Retinal pigment epithelial cell (primary cell): ENCODE measurements around the gene ZNF385B.

Experiments used
- DNase-seq: peaks from one replicate; pipeline ENCODE4 v3.0.0-alpha.2; 2010; ENCODE audit warnings: low read depth
- H3K4me3 ChIP-seq: 2 replicates; pipeline ENCODE4 v1.5.1; 2011; ENCODE audit warnings: mild to moderate bottlenecking, low read length, control low read depth, moderate library complexity
- TF ChIP-seq, protein P1 (sequence below): conservative IDR thresholded peaks from 2 replicates; pipeline ENCODE4 v1.5.1; 2011; ENCODE audit warnings: low read depth, low read length, control low read depth, inconsistent platforms

ZNF385B gene

DNA sequence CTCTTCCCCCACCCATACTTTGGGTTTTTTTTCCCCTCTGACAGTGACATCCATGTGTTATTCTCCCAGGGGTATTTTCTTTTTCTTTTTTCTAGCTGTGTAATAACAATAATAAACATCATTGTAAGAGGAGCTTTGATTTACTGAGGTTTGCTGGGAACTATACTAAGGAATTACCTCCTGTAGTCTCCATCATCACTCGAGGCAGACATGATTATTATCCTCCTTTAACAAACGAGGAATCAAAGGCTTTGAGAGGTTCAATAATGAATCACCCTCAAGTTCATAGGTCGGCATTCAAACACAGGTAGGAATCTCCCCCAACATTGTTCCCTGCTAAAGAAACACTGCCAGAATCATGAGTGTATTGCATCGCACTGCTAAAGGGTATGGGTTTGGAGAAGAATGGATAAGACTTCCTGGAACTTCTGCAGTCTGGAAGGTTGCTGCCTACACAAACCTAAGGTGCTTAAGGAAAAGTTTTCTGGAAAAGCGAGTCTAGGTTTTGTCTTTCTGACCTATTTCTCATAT lies 336.5 kb downstream of the ZNF385B start:
- H3K4me3 ChIP-seq: no peak overlapping the region
- no peak for DNase-seq
- TF ChIP-seq, protein P1, sequence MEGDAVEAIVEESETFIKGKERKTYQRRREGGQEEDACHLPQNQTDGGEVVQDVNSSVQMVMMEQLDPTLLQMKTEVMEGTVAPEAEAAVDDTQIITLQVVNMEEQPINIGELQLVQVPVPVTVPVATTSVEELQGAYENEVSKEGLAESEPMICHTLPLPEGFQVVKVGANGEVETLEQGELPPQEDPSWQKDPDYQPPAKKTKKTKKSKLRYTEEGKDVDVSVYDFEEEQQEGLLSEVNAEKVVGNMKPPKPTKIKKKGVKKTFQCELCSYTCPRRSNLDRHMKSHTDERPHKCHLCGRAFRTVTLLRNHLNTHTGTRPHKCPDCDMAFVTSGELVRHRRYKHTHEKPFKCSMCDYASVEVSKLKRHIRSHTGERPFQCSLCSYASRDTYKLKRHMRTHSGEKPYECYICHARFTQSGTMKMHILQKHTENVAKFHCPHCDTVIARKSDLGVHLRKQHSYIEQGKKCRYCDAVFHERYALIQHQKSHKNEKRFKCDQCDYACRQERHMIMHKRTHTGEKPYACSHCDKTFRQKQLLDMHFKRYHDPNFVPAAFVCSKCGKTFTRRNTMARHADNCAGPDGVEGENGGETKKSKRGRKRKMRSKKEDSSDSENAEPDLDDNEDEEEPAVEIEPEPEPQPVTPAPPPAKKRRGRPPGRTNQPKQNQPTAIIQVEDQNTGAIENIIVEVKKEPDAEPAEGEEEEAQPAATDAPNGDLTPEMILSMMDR: no peak

DNA sequence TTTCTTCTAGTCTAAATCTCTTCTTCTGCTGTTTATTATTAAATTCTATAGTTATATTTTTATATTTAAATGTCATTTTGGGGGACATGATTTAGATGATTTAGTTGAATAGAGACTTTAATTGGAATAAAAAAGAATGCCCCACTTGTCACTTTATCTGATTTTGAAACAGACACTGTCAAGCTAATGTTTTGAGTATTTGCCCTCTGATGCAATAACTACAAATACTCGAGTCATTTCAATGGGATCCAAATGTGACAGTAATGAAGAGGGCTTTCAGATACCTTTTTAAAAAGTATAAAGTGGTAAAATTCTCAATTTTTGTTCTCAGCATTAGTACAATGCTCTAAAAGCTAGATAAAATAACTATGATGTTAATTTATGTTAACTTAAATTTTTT lies 339.5 kb downstream of the ZNF385B start:
- no peak for DNase-seq
- TF ChIP-seq, protein P1: no peak
- no peak overlapping the region for H3K4me3 ChIP-seq

DNA sequence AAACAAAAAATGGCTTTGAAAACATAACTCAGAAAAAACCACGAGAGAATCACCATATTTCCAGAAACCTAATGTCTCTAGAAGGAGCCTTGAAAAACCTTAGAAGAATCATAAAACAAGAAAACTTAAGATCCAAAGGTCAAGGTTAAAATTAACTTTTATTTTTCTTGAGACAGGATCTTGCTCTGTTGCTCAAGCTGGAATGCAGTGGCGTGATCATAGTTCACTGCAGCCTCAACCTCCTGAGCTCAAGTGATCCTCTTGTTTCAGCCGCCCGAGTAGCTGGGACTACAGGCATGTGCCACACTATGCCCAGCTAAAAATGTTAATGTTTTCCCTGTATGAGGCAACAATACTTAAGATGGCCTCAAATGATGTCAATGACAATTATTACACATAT lies 342.6 kb downstream of the ZNF385B start:
- no peak overlapping the region for H3K4me3 ChIP-seq
- DNase-seq: no peak
- TF ChIP-seq, protein P1: no peak

DNA sequence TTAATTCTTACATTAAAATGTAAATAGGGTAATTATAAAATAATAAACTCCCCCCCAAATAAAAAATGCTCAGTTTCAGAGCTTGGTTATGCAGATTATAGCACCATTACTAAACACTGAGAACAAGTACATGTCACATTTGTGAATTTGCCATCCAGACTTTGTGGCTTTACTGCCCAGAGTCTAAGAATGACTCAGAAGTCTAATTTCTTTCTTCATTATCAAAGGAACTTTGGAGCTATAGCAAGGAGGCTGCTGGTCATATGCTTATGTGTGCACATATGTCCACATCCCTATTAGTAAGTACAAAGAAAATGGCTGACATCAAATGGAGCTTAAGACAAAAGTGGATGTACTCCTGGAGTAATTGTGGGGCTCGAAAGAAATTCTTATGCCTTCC lies 348.2 kb downstream of the ZNF385B start:
- no peak overlapping the region for H3K4me3 ChIP-seq
- TF ChIP-seq, protein P1: no peak
- DNase-seq: no peak

DNA sequence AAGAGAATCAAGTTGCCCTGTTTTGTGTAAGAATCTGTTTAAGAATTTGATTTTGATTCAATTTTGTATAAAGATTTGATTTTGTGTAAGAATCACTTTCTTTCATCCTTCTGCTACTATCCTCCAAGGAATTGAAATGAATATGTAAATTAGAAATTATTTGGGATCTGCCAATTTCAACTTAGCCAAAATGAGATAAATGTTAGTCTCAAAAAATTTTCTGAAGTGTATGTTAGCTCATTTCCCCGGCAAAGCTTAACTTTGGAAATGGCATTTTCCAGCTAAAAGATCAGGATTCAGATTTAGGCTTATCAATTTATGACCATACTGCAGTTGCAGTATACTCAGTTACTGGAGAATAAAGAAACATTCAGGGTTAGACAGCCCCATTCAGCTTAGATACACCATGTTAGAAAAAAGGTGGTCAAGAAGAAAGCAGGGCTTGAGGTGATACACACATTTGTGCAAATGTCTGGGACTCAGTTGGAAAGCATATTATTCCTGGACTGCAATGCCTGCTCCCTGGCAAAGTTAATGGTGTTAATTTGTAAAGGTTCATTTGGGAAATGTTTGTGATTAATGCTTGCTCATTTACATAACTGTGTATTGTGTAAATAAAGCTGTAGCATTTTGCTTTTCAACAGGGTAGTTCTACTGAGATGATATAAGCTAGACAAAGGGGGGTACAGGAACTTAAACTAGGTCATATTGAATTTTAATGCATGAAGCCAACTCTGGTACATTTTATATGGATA lies 349.0 kb downstream of the ZNF385B start:
- H3K4me3 ChIP-seq: no peak overlapping the region
- no peak for DNase-seq
- TF ChIP-seq, protein P1: no peak

DNA sequence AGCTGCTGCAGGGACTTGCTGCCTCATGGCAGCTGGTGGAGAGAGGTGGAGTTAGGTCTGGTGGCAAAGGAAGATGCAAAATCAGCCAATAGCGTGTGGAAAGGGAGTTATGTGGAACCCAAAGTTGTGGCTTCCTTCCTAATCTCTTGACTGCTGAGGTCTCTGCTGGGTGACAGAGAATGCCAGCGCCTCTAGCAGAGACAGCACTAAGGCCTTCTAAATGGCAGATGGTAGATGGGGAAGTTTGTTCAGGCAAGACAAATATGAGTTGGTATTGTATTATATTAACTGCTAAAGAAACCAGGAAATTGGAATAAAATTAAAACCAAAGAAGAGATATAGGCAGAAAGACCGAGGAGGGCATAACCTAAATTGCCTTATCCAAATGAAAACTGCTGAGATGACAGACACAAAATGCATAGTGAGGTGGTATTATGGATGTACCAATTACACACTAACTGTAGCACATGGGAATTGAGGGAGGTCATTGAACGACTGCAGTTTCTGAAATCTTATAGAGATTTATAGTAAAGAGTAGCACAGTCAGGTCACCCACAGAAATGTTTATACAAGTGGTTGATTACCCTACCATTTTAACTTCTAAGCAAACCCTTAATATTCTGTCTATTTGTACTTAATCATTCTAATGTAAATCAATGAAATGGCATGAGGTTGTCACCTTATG lies 350.2 kb downstream of the ZNF385B start:
- no peak overlapping the region for H3K4me3 ChIP-seq

More for the DNA sequence above, 350.2 kb downstream of the ZNF385B start:
- DNase-seq: no peak
- TF ChIP-seq, protein P1: no peak
